ENCODE results near the gene ASPM.

Gene ASPM

DNA sequence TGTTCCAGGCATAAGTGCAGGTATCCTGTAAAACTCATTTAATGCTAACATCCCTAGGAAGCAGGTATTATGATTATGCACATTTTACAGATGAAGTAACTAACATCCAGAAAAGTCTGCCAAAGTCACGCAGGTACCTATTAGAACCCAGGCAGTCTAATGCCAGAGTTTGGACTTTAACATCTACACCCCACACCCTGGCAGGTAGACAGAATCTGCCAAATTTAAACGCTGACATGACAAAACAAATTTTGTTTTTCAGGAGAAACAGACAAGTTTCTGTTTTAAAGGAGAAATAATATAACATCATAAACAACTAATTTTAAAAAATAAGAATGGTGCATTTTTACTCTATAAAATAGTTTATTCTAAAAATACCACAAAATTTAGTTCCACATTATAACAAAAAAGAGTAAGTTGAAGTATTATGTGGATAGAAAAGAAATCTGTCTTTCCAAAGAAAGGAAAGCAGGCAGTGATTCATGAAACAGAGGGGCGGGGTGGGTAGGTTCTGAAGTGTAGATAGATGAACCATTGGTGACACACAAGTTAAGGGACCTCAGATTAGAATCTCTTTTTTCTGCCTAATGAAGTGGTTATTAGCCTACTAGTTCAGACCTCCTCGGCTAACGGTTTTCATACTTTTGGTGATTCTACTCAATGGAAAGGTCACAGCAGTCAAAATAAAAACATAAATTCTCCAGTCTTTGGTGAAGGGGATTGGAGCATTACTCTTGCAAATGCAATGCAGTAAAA, 1.7 kb downstream of the ASPM start:
- no peak overlapping the region for H3K27ac ChIP-seq (ENCODE audit: low read depth, low read length)
- no peak overlapping the region for H3K9ac ChIP-seq (ENCODE audit: low read length in 5 of 5)
- H3K4me3 ChIP-seq (ENCODE audit: low read depth in 1 of 5, low read length in 5 of 5), result no peak overlapping the region
- no peaks in the 10 kb centered on the region for H3K9me3 ChIP-seq (ENCODE audit: control insufficient read depth in 5 of 5, low read length in 5 of 5)
- H3K36me3 ChIP-seq (ENCODE audit: control insufficient read depth in 5 of 5, insufficient read depth in 5 of 5, low read length in 5 of 5), result no peaks in the 10 kb centered on the region
- peaks cover 0 to 18% (median 12%) of the 10 kb centered on the region in 5 donors for H3K4me1 ChIP-seq (ENCODE audit: control insufficient read depth in 5 of 5, insufficient read depth in 5 of 5, low read length in 5 of 5)
- no peaks in the 10 kb centered on the region for H3K27me3 ChIP-seq (ENCODE audit: control insufficient read depth in 5 of 5, insufficient read depth in 4 of 5, low read length in 5 of 5)

- no peak overlapping the region for H3K9ac ChIP-seq (ENCODE audit: low read length in 5 of 5)
- H3K4me3 ChIP-seq (ENCODE audit: low read depth in 1 of 5, low read length in 5 of 5), result no peak overlapping the region
- no peaks in the 10 kb centered on the region for H3K9me3 ChIP-seq (ENCODE audit: control insufficient read depth in 5 of 5, low read length in 5 of 5)
- H3K4me1 ChIP-seq (ENCODE audit: control insufficient read depth in 5 of 5, insufficient read depth in 5 of 5, low read length in 5 of 5), result peaks cover 0 to 14% (median 12%) of the 10 kb centered on the region in 5 donors
- no peaks in the 10 kb centered on the region for H3K27me3 ChIP-seq (ENCODE audit: control insufficient read depth in 5 of 5, insufficient read depth in 4 of 5, low read length in 5 of 5)
- no peaks in the 10 kb centered on the region for H3K36me3 ChIP-seq (ENCODE audit: control insufficient read depth in 5 of 5, insufficient read depth in 5 of 5, low read length in 5 of 5)
- no peak overlapping the region for H3K27ac ChIP-seq (ENCODE audit: low read depth, low read length)
Observed at GRCh38 chr1:197143276-197143675, 3.2 kb downstream of the ASPM start.

GRCh38 chr1:197141575-197141974, 4.9 kb downstream of the ASPM start:
- Histone ChIP-seq H3K9me3 (ENCODE audit: control insufficient read depth in 5 of 5, low read length in 5 of 5) (no peaks in the 10 kb centered on the region), H3K27ac (ENCODE audit: low read depth, low read length) (no peak overlapping the region), H3K4me1 (ENCODE audit: control insufficient read depth in 5 of 5, insufficient read depth in 5 of 5, low read length in 5 of 5) (peaks cover 0 to 9% (median 7%) of the 10 kb centered on the region in 5 donors), H3K27me3 (ENCODE audit: control insufficient read depth in 5 of 5, insufficient read depth in 4 of 5, low read length in 5 of 5) (no peaks in the 10 kb centered on the region), H3K9ac (ENCODE audit: low read length in 5 of 5) (no peak overlapping the region), H3K4me3 (ENCODE audit: low read depth in 1 of 5, low read length in 5 of 5) (no peak overlapping the region), H3K36me3 (ENCODE audit: control insufficient read depth in 5 of 5, insufficient read depth in 5 of 5, low read length in 5 of 5) (no peaks in the 10 kb centered on the region)

GRCh38 chr1:197140121-197140520, 6.3 kb downstream of the ASPM start:
- Histone ChIP-seq H3K9me3 (ENCODE audit: control insufficient read depth in 5 of 5, low read length in 5 of 5) (no peaks in the 10 kb centered on the region), H3K4me1 (ENCODE audit: control insufficient read depth in 5 of 5, insufficient read depth in 5 of 5, low read length in 5 of 5) (no peaks in the 10 kb centered on the region), H3K36me3 (ENCODE audit: control insufficient read depth in 5 of 5, insufficient read depth in 5 of 5, low read length in 5 of 5) (no peaks in the 10 kb centered on the region), H3K27me3 (ENCODE audit: control insufficient read depth in 5 of 5, insufficient read depth in 4 of 5, low read length in 5 of 5) (no peaks in the 10 kb centered on the region), H3K27ac (ENCODE audit: low read depth, low read length) (no peak overlapping the region), H3K4me3 (ENCODE audit: low read depth in 1 of 5, low read length in 5 of 5) (no peak overlapping the region), H3K9ac (ENCODE audit: low read length in 5 of 5) (no peak overlapping the region)

- H3K27ac ChIP-seq (ENCODE audit: low read depth, low read length), result no peak overlapping the region
- H3K9ac ChIP-seq (ENCODE audit: low read length in 5 of 5), result no peak overlapping the region
- no peak overlapping the region for H3K4me3 ChIP-seq (ENCODE audit: low read depth in 1 of 5, low read length in 5 of 5)
- no peaks in the 10 kb centered on the region for H3K4me1 ChIP-seq (ENCODE audit: control insufficient read depth in 5 of 5, insufficient read depth in 5 of 5, low read length in 5 of 5)
- H3K36me3 ChIP-seq (ENCODE audit: control insufficient read depth in 5 of 5, insufficient read depth in 5 of 5, low read length in 5 of 5), result no peaks in the 10 kb centered on the region
- H3K9me3 ChIP-seq (ENCODE audit: control insufficient read depth in 5 of 5, low read length in 5 of 5), result no peaks in the 10 kb centered on the region
- H3K27me3 ChIP-seq (ENCODE audit: control insufficient read depth in 5 of 5, insufficient read depth in 4 of 5, low read length in 5 of 5), result no peaks in the 10 kb centered on the region
Observed at GRCh38 chr1:197139169-197139568, 7.3 kb downstream of the ASPM start.

GRCh38 chr1:197137322-197137721, 9.1 kb downstream of the ASPM start:
- no peaks in the 10 kb centered on the region for H3K4me1 ChIP-seq (ENCODE audit: control insufficient read depth in 5 of 5, insufficient read depth in 5 of 5, low read length in 5 of 5)
- H3K9ac ChIP-seq (ENCODE audit: low read length in 5 of 5), result no peak overlapping the region
- H3K36me3 ChIP-seq (ENCODE audit: control insufficient read depth in 5 of 5, insufficient read depth in 5 of 5, low read length in 5 of 5), result no peaks in the 10 kb centered on the region

GRCh38 chr1:197130677-197131304, 15.7 kb downstream of the ASPM start:
- Histone ChIP-seq H3K27me3 (ENCODE audit: control insufficient read depth in 5 of 5, insufficient read depth in 4 of 5, low read length in 5 of 5) (no peaks in the 10 kb centered on the region), H3K36me3 (ENCODE audit: control insufficient read depth in 5 of 5, insufficient read depth in 5 of 5, low read length in 5 of 5) (no peaks in the 10 kb centered on the region), H3K4me1 (ENCODE audit: control insufficient read depth in 5 of 5, insufficient read depth in 5 of 5, low read length in 5 of 5) (peaks cover 0 to 11% (median 0%) of the 10 kb centered on the region in 5 donors), H3K27ac (ENCODE audit: low read depth, low read length) (no peak overlapping the region), H3K9ac (ENCODE audit: low read length in 5 of 5) (no peak overlapping the region), H3K9me3 (ENCODE audit: control insufficient read depth in 5 of 5, low read length in 5 of 5) (no peaks in the 10 kb centered on the region), H3K4me3 (ENCODE audit: low read depth in 1 of 5, low read length in 5 of 5) (no peak overlapping the region)

More at GRCh38 chr1:197137322-197137721, 9.1 kb downstream of the ASPM start:
- H3K27me3 ChIP-seq (ENCODE audit: control insufficient read depth in 5 of 5, insufficient read depth in 4 of 5, low read length in 5 of 5), result no peaks in the 10 kb centered on the region
- no peak overlapping the region for H3K27ac ChIP-seq (ENCODE audit: low read depth, low read length)
- H3K9me3 ChIP-seq (ENCODE audit: control insufficient read depth in 5 of 5, low read length in 5 of 5), result no peaks in the 10 kb centered on the region
- no peak overlapping the region for H3K4me3 ChIP-seq (ENCODE audit: low read depth in 1 of 5, low read length in 5 of 5)

GRCh38 chr1:197129698-197130097, 16.8 kb downstream of the ASPM start:
- Histone ChIP-seq H3K4me3 (ENCODE audit: low read depth in 1 of 5, low read length in 5 of 5) (no peak overlapping the region), H3K9me3 (ENCODE audit: control insufficient read depth in 5 of 5, low read length in 5 of 5) (no peaks in the 10 kb centered on the region), H3K27ac (ENCODE audit: low read depth, low read length) (no peak overlapping the region), H3K4me1 (ENCODE audit: control insufficient read depth in 5 of 5, insufficient read depth in 5 of 5, low read length in 5 of 5) (peaks cover 0 to 11% (median 0%) of the 10 kb centered on the region in 5 donors), H3K36me3 (ENCODE audit: control insufficient read depth in 5 of 5, insufficient read depth in 5 of 5, low read length in 5 of 5) (no peaks in the 10 kb centered on the region), H3K9ac (ENCODE audit: low read length in 5 of 5) (no peak overlapping the region), H3K27me3 (ENCODE audit: control insufficient read depth in 5 of 5, insufficient read depth in 4 of 5, low read length in 5 of 5) (no peaks in the 10 kb centered on the region)

GRCh38 chr1:197127246-197127912, 19.1 kb downstream of the ASPM start:
- Histone ChIP-seq H3K27me3 (ENCODE audit: control insufficient read depth in 5 of 5, insufficient read depth in 4 of 5, low read length in 5 of 5) (no peaks in the 10 kb centered on the region), H3K4me3 (ENCODE audit: low read depth in 1 of 5, low read length in 5 of 5) (no peak overlapping the region), H3K36me3 (ENCODE audit: control insufficient read depth in 5 of 5, insufficient read depth in 5 of 5, low read length in 5 of 5) (no peaks in the 10 kb centered on the region), H3K27ac (ENCODE audit: low read depth, low read length) (no peak overlapping the region), H3K4me1 (ENCODE audit: control insufficient read depth in 5 of 5, insufficient read depth in 5 of 5, low read length in 5 of 5) (peaks cover 0 to 11% (median 0%) of the 10 kb centered on the region in 5 donors), H3K9me3 (ENCODE audit: control insufficient read depth in 5 of 5, low read length in 5 of 5) (no peaks in the 10 kb centered on the region), H3K9ac (ENCODE audit: low read length in 5 of 5) (no peak overlapping the region)

GRCh38 chr1:197126691-197127090, 19.8 kb downstream of the ASPM start:
- Histone ChIP-seq H3K9ac (ENCODE audit: low read length in 5 of 5) (no peak overlapping the region), H3K4me3 (ENCODE audit: low read depth in 1 of 5, low read length in 5 of 5) (no peak overlapping the region), H3K9me3 (ENCODE audit: control insufficient read depth in 5 of 5, low read length in 5 of 5) (no peaks in the 10 kb centered on the region), H3K4me1 (ENCODE audit: control insufficient read depth in 5 of 5, insufficient read depth in 5 of 5, low read length in 5 of 5) (peaks cover 0 to 11% (median 0%) of the 10 kb centered on the region in 5 donors), H3K27ac (ENCODE audit: low read depth, low read length) (no peak overlapping the region), H3K27me3 (ENCODE audit: control insufficient read depth in 5 of 5, insufficient read depth in 4 of 5, low read length in 5 of 5) (no peaks in the 10 kb centered on the region), H3K36me3 (ENCODE audit: control insufficient read depth in 5 of 5, insufficient read depth in 5 of 5, low read length in 5 of 5) (no peaks in the 10 kb centered on the region)
